H1 (cell line): ENCODE results near the gene DDI2. TPM values are rescaled to one million over a fixed set of nuclear protein-coding genes. Genes with fewer than 3 reads are reported as not detected.

Experiments used
- ASH2L ChIP-seq: fragments of 200-600, 300-600 bp; sonication (generic); IDR thresholded peaks from one replicate; pipeline ENCODE4 v1.7.1; 2017; ENCODE audit warnings: low read length
- CEBPB ChIP-seq: IDR thresholded peaks from 2 replicates; pipeline ENCODE4 v1.6.1; 2012; ENCODE audit warnings: low read depth, low read length
- CHD7 ChIP-seq: fragments of 300-600 bp; sonication (generic); IDR thresholded peaks from 2 replicates; pipeline ENCODE4 v1.7.1; 2012; ENCODE audit warnings: low read length, moderate library complexity, mild to moderate bottlenecking, inconsistent platforms; ENCODE audit not compliant: insufficient replicate concordance
- JUN ChIP-seq: IDR thresholded peaks from 2 replicates; pipeline ENCODE4 v1.6.1; 2011; ENCODE audit warnings: low read depth, mild to moderate bottlenecking, improper control_type of control experiment, low read length
- KDM1A ChIP-seq: fragments of 200-600, 300-600 bp; sonication (generic); IDR thresholded peaks from 2 replicates; pipeline ENCODE4 v1.7.1; 2016; ENCODE audit warnings: mild to moderate bottlenecking, low read length, borderline replicate concordance
- SRF ChIP-seq: IDR thresholded peaks from 2 replicates; pipeline ENCODE4 v1.6.1; 2011; ENCODE audit warnings: mild to moderate bottlenecking, low read depth, low read length, moderate library complexity
- polyA plus RNA-seq, 7 experiments: library from polyadenylated mRNA; depleted of rRNA in 3 of 7; stranded (reverse) in 5 of 7; unstranded in 2 of 7; fragments of >200 nt in 5 of 7; fragments of 200-250 nt in 2 of 7; gene quantifications; 1 replicate in 5 of 7; 2 replicates in 1 of 7; 4 replicates in 1 of 7; pipeline versions ENCODE4 v1.2.1 to v1.2.3, GENCODE V29; 2011 to 2013; ENCODE audit warnings: missing spikeins in 2 of 7, mixed read lengths in 2 of 7
- total RNA-seq: library from RNA; stranded (reverse); fragmentation: NEBNext Ultra II Directional; extraction: Animal tissue kit (Norgen Biotek cat#: 25700); gene quantifications from 2 replicates; pipeline ENCODE4 v1.2.1, GENCODE V29; 2021

DDI2 gene
- total and polyA plus RNA-seq, 2 of the 8 experiments (the other 6 are each of a cell fraction or from before 2014, with no cell fraction given) = 7.7 to 38.3 TPM

- TF ChIP-seq CHD7 (no peak), ASH2L (no peak), JUN (no peak), SRF (no peak), CEBPB (no peak), KDM1A (no peak)
- TF ChIP-seq, all 59 proteins: peak for 0
These were observed 36.9 kb downstream of the DDI2 start (continued) for GRCh38 chr1:15654091-15654690.
